GM21515 (cell line): ENCODE data around the gene OTOP3.
"Not testable (repeated sequence)": the region's sequence is repeated elsewhere in the genome, so short reads cannot be mapped to it uniquely, and the experiment has no call there.

Experiments used
- ATAC-seq: cut with Tn5 transposase; IDR thresholded peaks from one replicate; pipeline ENCODE4 v1.9.1; 2021; ENCODE audit not compliant: unreplicated experiment

The OTOP3 gene

DNA sequence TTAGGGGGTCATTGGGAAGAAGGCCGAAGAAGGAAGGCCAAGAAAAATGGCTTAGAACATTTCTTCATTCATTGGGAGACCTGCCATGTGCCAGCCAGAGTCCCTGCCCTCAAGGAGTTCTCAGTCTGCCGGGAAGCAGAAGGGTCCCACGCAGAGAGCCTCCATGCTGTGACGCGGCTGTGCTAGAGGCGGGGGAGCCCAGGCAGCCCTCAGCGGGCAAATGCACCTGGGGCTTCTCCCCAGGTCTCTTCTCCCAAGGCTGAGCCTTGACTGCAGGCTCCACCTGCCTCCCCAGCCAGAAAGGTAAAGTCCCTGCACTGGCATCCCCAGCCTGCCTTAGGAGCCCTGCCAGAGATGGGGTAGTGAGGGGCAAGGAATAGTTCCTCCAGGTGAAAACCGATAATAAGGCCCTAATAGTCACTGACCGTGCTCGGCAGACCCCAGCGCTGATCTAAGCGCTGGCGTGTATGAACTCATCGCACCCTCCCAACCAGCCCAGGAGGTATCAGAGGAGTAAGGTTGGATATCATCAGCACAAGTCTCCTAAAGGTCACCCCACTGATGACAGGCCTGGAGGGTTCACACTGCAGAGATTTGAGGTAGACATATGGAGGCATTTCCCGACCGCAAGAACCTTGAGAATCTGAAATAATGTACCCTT is 45.8 kb downstream of the OTOP3 start:
- ATAC-seq: no peak

GRCh38 chr17:74981979-74982662 is 46.4 kb downstream of the OTOP3 start:
- peak; percentile 66 for ATAC-seq

- not testable (repeated sequence) for ATAC-seq
These were observed 47.1 kb downstream of the OTOP3 start for GRCh38 chr17:74982663-74983313.

- no peak for ATAC-seq
These were observed 50.5 kb downstream of the OTOP3 start for GRCh38 chr17:74986206-74986576.

GRCh38 chr17:74987418-74987908 is 51.8 kb downstream of the OTOP3 start, which contains the start of gene CDR2L:
CDR2L (plus strand) TSS chr17:74987632; CDS start chr17:74988044, 412 bp downstream.
- peak; percentile 93 for ATAC-seq

DNA sequence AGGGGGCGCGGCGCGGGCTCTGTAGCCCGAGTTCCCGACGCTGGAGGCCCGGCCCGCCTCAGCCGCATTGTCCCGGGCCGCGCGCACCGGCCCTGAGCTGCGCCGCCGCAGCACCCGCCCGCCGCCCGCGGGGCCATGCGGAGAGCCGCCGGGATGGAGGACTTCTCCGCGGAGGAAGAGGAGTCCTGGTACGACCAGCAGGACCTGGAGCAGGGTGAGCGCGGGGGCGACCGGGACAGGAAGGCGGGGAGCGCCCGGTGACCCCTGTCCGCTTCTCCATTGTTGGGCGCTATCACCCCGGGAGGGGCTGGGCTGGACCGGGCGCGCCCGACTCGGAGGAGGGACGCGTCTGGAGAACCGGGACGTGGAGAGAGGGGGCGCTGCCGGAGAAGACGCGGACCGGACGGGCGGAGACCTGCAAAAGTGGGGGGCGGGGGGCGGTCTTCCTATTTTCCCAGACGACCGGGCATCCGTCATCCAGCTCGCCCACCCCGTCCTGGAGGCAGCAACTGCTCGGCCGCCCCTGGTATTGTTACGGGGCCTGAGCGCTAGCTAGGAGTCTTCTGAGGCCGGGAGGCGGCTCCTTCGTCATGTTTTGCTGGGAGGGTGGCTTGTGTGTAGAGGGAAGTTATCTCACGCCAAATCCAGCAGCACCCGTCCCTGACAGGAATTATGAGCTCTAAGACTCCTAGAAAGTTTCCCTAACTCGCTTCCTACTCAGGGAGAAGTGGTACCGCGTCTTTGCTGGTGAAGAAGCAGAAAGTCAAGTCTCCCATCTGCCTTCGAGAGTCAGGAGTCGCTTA is 52.4 kb downstream of the OTOP3 start:
- peak; percentile 31 for ATAC-seq

DNA sequence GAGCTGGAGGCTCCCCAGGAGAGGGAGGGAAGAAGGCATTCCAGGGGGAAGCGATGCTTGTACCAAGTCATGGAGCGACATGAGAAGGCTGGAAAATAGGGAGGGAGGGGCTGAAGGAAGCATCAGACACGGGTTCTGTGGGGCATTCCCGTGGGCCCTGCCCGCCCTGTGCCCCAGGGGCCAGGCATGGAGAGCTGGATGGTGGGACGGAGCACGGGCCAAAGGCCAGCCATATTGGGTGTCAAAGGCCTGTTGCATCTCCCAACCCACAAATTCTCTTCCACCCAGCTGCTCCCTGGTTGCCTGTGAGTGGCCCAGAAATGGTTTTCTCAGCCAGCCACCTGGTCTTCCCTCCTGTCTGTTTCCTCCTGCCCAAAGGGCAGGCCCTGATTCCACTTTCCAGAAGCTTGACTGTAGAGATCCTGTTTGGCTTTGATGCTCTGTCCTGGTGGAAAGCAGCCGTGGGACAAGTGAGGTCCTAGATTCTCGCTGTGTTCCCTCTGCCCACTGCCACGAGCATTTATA is 54.9 kb downstream of the OTOP3 start:
- ATAC-seq: no peak

GRCh38 chr17:74992223-74992622 is 56.5 kb downstream of the OTOP3 start:
- ATAC-seq: no peak

DNA sequence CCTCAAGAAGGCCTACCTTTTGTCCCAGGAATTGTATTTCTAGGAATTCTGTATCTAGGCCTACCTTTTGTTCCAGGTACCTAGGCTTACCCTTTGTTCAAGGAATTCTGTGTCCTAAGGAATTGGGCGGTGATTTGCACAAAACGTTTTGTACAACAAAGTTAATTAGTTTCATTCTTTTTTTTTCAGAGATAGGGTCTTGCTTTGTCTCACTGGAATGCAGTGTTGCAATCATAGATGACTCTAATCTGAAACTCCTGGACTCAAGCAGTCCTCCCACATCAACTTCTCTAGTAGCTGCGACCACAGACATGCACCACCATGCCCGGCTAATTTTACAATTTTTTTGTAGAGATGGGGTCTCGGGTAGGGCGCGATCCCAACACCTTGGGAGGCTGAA is 58.7 kb downstream of the OTOP3 start:
- no peak for ATAC-seq

- ATAC-seq: no peak
These were observed 60.1 kb downstream of the OTOP3 start for GRCh38 chr17:74995847-74996246.

- no peak for ATAC-seq
These were observed 63.1 kb downstream of the OTOP3 start for GRCh38 chr17:74998783-74999182.

- no peak for ATAC-seq
These were observed 63.8 kb downstream of the OTOP3 start for GRCh38 chr17:74999523-74999922.
